ENCODE measurements around the gene RARS2.
"Not testable (repeated sequence)": the region's sequence is repeated elsewhere in the genome, so short reads cannot be mapped to it uniquely, and the experiment has no call there.

RARS2 gene, protein sequence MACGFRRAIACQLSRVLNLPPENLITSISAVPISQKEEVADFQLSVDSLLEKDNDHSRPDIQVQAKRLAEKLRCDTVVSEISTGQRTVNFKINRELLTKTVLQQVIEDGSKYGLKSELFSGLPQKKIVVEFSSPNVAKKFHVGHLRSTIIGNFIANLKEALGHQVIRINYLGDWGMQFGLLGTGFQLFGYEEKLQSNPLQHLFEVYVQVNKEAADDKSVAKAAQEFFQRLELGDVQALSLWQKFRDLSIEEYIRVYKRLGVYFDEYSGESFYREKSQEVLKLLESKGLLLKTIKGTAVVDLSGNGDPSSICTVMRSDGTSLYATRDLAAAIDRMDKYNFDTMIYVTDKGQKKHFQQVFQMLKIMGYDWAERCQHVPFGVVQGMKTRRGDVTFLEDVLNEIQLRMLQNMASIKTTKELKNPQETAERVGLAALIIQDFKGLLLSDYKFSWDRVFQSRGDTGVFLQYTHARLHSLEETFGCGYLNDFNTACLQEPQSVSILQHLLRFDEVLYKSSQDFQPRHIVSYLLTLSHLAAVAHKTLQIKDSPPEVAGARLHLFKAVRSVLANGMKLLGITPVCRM

DNA sequence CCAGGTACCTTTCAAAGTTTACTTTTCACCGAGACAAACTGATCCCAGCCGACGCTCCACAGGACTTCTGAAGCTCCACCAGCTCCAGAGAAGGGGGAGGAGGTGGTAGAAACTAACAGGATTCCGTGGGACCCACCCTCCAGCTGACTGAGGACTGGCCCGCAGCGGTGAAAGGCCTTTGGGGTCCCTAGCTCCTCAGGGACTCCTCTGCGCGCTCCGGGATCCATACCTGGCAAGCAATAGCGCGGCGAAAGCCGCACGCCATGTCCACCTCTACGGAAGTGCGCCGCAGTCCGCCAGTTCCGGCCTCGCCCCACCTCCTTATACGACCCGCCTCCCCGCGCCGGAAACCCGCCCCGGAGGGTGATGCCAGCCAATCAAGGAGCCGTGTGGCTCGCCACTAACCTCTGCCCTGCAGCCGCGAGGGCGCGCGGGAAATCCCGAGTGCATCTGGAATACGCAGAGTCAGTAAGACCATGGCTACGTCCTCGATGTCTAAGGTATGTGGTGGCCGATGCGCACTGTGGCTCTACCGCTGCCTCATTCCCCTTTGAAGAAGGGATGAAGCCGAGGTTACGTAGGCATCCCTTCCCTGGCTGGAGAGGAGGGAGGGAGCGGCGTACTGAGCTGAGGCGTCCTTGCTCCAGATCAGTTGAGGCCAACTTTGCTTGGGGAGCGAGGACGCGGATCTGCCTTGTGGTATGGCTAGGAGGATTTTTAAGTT lies at the start of gene RARS2, which contains the start of gene ORC3:
Gene RARS2 (minus strand): TSS at position 295 of the 724 bp plus-strand sequence. CDS start 30 bp downstream, at position 265.
Gene ORC3 (plus strand): TSS at position 443 of the 724 bp plus-strand sequence. CDS start 34 bp downstream, at position 477.
- DNase-seq: peak; percentile 91

DNA sequence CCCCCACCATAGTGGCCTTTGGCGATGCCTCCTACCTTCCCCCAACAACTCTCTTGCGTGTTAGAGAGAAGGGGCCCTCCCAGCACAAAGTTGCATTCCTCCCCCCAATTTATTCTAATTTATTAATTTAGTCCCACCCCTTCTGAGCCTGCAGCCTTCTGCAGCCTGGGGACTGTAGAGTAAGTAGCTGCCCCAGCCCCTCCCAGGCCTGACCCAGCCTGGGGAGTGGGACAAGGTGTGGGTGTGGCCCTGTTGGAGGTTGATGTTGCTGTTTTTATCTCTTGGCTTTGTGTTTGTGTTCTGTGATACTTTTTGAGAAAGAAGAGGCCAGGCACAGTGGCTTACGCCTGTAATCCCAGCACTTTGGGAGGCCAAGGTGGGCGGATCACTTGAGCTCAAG lies 49.6 kb upstream of the RARS2 start:
- no peak for DNase-seq

DNA sequence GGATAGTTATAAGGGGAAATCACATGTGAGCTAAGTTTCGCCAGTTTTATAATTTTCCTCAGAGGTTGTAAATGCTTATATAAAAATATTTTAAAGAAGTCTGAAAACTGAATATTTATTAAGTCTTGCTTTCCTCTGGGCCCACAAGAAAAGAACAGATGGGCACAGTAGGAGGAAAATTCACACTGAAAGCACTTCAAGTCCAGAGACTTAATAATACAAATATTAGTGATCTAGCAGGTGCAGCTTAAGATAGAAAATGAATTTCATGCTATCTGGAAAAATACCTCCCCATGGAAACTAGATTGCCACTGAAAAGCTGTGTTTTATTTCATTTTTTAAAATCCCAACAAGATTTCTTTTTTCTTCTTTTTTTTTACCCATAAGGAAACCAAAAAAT lies 47.3 kb upstream of the RARS2 start:
- no peak for DNase-seq

DNA sequence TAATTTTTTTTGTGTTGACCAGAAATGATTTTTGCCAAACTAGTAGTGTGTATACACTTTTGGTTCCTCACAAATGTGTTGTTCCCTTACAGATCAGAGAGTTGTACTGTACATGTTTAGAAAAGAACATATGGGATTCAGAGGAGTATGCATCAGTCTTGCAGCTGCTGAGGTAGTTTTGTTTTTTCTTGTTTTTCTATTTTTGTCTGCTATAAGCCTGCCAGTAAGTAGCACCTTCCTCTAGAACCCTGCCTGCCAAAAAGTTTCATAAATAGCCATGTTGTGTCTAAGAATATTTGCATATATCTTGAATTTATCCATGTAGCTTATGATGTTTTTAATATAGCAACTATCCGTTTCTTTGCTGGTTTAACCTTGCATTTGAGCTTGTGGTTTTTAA lies 46.5 kb upstream of the RARS2 start:
- no peak for DNase-seq

DNA sequence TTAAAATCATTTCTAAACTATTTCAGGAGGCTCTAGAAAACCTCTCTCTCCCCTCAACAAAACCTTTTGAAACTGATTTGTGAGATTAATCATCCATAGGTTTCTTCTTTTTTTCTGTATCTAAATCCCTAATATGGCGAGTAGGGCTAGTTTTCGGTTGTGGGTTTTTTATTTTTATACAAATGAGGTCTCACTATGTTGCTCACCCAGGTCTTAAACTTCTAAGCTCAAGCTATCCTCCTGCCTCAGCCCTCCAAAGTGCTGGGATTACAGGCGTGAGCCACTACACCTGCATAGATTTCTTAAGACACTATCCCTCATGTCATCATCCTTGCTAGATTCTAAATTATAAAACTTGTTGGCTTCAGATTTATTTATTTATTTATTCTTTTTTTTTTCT lies 44.1 kb upstream of the RARS2 start:
- no peak for DNase-seq

DNA sequence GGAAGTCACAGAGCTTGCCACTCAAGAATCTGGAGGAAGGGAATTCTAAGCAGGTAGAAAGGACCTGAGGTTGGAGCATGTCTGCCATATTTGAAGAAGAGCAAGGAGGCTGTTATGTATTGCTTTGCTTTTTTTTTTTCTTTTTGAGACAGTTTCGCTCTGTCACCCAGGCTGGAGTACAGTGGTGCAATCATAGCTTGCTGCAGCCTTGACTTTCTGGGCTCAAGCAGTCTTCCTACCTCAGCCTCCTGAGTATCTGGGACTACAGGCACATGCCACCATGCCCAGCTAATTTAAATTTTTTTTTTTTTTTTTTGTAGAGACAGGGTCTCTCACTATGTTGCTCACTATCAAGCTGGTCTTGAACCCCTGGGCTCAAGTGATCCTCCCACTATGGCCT lies 41.0 kb upstream of the RARS2 start:
- no peak for DNase-seq

DNA sequence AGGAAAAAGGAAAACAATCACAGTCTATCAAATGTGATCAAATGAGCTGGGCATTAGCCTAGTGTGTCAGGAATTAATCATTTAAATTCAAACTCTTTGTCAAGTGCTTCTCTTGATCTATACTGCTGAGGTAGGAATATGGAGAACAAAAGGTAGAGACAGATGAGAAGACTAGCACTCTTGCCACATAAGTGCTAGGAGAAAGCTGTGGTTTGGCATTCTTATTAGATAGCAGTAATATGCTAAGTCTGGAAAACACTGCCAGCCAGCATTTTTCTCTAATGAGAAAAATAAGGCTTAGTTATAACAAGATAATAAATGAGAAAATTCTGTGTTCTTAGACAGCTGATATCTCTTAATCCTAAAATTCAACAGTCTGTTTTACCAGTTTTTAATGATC lies 39.1 kb upstream of the RARS2 start:
- peak; percentile 14 for DNase-seq

DNA sequence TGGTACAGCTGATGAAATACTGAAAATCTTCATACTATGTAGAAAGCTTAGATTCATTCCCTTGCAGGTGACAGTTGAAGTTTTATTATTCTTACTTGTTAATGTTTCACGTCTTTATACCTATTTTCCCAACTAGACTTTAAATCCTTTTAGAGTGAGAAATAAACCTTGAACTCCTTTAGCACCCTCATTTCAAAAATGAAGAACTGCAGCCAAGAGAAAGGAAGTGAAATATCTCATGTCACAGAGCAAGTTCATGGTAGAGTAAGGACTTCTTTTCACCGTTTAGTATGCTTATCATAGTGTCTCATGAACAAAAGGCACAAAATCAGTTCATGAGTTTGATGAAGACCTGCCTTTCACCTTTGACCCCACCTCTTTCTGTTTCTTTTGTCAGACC lies 38.6 kb upstream of the RARS2 start:
- no peak for DNase-seq

DNA sequence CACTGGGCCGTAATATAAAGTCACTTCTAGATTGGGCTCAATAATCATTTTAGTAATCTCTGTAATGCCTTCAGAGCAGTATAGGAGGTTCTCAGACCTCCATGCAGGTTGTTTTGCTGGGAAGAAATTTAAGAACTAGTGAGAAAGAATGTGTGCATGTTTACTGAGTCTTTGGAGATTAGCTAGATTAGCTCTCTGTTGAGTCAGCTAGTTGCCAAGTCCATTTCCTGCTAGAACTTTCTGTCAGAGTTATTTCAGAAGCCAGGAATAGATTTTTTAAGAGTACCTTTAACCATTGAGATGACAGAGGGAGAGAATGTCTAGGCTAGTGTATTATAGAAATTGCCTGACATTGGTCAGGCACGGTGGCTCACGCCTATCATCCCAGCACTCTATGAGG lies 33.5 kb upstream of the RARS2 start:
- peak; percentile 5 for DNase-seq

DNA sequence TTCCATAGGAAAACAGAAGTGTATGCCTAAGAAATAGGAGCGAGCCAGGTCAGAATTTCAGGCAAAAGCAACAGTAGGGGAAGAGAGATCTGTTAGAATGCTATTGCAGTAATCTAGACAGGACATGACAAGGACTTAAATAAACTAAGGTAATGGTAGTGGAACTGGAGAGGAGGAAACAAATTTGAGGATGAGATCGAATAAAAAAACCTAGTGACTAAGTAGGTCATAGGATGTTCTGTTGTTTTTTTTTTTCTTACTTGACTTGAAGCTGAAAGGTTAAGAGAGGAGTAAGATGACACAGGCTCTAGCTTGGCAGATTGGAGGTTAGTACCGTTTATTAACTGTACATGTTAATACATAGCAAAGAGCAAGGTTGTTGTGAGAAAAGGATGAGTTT lies 28.7 kb upstream of the RARS2 start:
- no peak for DNase-seq

DNA sequence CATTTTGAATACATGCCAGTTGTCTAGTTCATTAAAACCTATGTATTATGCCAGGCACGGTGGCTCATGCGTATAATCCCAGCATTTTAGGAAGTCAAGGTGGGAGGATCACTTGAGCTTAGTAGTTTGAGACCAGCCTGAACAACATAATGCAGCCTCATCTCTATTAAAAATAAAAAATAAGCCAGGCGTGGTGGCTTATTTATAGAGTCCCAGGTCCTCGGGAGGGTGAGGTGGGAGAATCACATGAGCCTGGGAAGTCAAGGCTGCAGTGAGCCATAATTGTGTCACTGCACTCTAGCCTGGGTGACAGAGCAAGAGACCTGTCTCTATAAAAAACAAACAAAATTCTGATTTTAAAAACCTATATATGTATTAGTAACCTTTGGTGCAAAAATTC lies 27.6 kb upstream of the RARS2 start:
- DNase-seq: no peak

DNA sequence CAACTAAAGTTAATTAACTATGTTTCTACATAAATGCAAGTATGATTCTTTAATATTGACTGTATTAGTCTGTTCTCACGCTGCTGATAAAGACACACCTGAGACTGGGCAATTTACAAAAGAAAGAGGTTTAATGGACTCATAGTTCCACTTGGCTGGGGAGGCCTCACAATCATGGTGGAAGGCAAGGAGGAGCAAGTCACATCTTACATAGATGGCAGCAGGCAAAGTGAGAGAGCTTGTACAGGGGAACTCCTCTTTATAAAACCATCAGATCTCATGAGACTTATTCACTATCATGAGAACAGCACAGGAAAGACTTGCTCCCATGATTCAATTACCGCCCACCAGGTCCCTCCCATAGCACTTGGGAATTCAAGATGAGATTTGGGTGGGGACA lies 23.2 kb upstream of the RARS2 start:
- not testable (repeated sequence) for DNase-seq

DNA sequence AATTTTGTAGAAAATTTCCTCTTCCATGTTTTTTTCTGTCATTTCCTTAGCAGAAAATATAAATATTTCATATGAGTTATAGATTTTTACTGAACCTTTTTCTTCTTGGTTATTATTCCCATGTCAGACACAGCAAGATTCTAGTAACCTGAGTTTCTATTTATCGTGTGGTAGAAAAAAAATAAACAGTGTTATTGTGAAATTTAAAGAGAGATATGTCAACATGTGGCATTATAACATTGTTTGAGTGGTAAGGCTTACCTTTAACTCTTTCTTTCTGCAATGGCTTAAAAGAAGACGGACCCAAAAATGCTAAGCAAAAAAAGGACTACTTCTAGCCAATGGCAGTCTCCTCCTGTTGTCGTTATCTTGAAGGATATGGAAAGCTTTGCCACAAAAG lies 19.0 kb upstream of the RARS2 start:
- DNase-seq: no peak

DNA sequence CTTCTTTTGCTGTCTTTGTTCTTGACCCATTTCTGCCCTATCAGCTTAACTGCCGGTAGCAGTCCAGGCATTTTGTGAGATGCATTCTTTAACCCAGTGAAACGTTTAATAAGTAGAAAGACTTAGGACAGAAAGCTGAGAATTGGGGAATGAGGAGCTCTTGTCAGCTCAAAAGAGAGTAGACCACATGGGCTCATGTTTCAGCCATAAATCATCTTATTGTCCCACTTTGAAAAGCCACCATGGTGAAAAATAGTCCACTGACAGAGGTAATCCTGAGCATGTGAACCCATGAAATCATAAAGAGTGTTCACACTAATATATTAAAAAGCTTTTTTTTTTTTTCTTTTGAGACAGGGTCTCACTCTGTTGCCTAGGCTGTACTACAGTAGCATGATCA lies 16.4 kb upstream of the RARS2 start:
- DNase-seq: no peak

DNA sequence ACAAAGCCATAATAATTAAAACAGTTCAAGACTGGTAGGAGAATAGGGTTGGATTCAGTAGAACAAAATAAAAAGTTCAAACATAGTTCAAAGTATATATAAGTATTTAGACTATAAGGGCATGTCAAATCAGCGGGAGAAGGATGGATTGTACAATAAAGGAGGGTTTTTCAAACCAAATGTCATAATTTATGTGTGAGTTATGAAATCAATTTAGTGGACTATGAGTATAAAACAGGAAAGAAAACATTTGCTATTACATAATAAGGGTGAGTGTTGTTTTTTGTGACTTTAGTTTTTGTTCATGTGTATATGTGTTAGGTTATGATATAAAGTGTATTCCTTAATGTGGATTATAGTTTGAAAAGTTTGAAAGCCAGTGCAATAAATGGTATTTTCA lies 10.8 kb upstream of the RARS2 start:
- no peak for DNase-seq

DNA sequence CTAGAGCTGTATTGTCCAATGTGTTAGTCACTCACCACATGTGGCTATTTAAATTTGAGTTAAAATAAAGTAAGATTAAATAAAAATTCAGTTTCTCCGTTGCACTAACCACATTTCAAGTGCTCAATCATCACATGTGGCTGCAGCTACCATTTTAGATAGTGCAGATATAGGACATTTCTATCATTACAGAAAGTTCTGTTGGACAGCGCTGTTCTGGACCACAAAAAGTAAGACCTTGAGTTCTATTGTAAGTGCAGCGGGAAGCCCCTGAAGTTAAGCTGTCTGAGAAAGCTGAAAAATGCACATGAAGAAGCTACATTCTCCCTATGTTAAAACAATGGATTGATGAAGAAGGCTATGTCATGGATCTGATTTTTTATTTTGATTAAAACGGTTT lies 1.2 kb upstream of the RARS2 start:
- no peak for DNase-seq

DNA sequence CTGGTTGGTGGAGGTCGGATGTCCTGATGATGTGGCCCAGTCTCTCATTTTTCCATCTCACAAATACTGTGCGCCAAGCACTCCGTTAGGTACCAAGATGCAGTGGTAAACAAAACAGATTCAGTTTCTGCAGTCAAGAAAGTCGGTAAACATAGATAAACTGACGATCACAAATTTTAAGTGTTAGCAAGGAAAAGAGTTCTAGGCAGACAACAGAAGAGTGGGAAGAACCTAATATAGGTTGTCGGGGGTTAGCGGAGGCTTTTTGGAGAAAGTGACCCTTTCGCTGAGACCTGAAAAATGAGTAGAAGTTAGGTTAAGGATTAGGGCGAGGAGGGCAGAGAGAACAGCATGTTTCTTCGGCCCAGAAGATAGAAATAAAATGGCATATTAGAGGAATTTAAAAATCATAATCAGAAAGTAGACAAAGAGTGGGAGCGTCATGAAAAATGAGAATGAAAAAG lies 662 bp upstream of the RARS2 start:
- DNase-seq: no peak

DNA sequence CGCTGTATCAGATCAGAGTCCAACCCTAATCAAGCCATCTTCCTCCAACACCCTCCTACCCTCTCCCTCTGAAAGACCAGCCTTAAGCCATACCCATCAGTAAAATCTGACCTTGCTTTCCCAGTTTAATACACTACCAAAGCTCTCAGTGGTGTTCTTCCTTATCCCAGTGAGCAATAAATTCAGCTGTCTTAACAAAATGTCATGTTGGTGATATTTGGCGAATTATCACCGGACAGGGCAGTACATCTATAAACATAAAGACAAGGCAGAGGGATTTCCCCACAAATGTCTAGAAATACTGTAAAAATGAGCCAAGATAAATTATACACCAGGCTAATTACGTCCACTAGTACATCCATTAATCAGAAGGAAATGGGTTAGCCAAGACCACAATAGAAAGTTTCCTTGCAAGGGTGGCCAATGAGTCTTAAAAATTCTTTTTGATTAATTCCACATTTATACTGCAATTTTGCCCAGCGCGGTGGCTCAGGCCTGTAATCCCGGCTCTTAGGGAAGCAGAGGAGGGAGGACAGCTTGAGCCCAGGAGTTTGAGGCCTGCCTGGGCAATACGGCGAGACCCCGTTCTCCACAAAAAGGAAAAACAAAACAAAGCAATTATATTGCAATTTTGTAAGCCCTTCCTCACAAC lies 905 bp downstream of the RARS2 start:
- peak; percentile 23 for DNase-seq

DNA sequence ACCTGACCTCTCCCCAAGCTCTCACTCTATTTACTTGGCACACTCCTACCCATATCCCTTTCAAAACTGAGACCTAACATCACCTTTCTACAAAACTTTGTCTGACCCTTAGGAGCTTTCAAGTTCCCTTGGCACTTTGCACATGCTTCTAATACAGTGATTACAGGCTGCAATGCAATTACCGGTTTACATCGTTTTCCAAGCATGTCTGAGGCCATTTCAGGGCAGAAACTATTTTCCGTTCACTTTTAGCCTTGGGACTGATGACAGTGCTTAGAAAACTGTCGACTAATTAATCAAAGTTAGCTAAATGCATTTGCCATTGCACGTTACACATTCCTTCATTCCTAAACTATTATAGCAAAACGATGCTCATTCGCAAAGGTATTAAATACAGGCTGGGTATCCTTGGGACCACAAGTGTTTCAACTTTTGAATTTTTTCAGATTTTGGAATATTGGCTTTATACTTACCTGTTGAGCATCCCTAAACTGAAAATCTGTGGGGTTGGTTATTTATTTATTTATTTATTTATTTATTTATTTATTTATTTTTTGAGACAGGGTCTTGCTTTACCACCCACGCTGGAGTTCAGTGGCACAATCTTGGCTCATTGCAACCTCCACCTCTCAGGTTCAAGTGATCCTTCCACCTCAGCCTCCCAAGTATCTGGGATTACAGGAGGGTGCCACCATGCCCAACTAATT lies 3.3 kb downstream of the RARS2 start:
- no peak for DNase-seq

DNA sequence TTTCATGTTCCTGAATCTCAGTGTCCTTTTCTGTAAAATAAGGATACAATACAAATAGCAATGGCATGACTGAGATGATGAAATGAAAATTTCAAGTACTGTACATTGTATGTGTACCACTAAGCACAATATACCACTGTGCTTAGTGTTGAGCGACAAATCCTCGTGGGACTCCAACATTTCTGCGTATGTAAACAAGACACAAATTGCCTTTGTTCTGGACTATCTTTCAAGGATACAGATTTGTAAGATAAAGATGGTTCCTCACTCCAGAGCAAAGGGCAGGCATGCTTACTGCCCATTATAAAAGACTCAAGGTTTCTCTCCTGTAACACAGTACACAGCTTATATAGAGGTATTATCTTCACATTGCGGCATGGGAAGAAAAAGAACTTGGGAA lies 6.0 kb downstream of the RARS2 start:
- DNase-seq: no peak

DNA sequence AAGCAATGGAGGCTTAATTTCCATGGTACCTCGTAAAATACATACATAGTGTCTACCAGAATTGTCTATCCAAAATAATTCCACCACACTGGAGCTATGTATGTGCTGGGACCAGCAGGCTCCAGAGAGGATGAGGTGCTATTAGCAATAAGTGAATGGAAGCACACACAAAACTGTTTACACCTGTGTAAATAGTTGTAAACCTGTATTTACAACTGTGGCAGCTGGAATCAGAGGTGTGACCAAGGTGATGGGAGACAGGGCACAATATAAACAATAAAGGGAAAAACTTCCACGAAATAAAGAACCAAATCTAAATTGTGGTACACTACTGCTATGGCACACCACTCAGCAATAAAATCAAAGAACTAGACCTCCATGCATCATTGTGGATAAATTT lies 14.4 kb downstream of the RARS2 start:
- DNase-seq: no peak

DNA sequence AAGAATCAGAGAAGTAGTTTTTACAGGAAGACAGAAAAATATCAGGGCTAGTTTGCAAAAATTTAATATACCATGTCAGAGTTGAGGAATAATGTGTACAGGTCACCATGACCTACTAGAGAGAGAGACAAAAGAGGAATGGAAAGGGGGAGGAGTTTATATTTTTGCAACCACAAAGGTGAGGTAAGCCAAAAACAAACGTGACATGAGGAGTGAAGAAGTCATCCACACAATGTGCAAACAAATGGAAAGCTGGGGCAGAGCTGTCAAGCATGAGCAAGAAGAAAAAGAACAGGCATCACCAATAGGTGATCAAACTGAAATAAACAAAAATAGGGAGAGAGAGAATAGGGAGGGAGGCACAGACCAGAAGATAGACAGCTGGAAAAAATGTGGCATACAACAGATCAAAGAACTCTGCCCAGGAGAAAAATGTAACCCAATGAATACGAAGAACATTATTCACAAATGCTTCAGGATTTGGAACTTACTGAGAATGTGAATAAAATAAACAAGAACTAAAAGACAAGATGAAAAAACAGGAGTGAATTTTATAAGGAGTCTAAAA lies 15.5 kb downstream of the RARS2 start:
- DNase-seq: no peak
